ENCODE data around the gene CDRT15.

GRCh38 chr17:14203388-14203787 lies 33.3 kb downstream of the CDRT15 start:
- no peak for TF ChIP-seq CTCF (IDR thresholded peaks at IDR 0.05)
- TF ChIP-seq POLR2A (IDR thresholded peaks at IDR 0.05) = no peak
- TF ChIP-seq POLR2AphosphoS5 (IDR thresholded peaks at IDR 0.05) = no peak
